Medulla oblongata (tissue), 1 donor: ENCODE results near the gene TMEM81.

Experiments
- DNase-seq: peaks from one replicate; pipeline ENCODE4 v3.0.0-alpha.2; 2015; ENCODE audit errors: extremely low spot score

The TMEM81 gene, protein sequence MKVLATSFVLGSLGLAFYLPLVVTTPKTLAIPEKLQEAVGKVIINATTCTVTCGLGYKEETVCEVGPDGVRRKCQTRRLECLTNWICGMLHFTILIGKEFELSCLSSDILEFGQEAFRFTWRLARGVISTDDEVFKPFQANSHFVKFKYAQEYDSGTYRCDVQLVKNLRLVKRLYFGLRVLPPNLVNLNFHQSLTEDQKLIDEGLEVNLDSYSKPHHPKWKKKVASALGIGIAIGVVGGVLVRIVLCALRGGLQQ

DNA sequence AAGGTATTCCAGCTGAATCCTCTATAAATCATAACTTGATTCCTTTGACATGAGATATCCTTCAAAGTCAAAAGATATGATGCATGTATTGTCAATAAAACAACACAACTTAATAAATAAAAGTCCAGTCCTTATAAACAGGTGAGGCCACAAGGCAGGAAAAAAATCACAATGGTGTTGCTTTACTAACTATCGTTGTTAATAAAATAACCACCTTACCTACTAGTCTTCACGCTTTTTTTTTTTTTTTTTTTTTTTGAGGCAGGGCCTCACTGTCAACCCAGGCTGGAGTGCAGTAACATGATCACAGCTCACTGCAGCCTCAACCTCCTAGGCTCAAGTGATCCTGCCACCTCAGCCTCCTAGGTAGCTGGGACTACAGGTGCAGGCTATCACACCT is at the start of gene TMEM81:
TMEM81 (minus strand) TSS at position 101 of the 400 bp plus-strand sequence. CDS start 140 bp downstream, outside the sequence.
- no peak for DNase-seq

DNA sequence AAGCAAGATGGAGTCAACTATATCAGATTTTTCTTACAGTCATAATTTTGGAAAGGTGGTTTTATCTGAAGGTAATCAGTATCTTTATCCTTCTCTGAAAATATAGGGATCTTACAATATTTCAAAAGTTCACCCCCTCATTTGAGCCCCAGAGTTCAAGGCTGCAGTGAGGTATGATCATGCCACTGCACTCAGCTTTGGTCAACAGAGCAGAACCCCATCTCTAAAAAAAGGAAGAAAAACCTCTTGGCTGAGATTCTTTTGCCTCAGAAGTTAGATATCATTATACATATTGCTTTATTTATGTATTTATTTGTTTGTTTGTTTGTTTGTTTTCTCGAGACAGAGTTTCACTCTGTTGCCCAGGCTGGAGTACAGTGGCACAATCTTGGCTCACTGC is 49.0 kb upstream of the TMEM81 start:
- DNase-seq = no peak

DNA sequence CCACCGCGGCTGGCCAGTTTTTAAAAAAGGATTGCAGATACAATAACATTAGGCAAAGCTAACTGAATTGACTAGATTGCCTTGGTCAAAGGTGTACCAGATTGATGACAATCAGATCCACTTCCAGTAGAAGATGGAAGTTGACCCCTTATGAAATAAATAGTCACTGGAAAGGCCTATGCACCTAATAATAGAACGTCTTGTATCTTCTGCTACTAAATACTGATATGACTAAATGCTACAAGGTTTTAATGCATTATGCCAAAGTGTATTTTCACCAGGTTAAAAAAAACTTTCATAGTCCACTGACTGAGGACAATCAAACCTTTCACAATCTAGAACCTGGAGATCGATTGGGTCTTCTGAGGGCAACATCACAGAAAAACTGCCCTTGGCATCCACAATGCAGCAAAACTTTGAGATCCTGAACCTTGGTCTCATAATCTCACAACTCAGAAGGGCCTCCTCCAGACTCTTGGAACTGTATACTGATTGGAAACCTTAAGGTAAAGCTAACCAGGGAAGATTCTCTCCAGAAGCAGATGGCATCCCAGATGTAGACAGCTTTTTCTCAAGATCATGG is 45.3 kb upstream of the TMEM81 start:
- DNase-seq = no peak

DNA sequence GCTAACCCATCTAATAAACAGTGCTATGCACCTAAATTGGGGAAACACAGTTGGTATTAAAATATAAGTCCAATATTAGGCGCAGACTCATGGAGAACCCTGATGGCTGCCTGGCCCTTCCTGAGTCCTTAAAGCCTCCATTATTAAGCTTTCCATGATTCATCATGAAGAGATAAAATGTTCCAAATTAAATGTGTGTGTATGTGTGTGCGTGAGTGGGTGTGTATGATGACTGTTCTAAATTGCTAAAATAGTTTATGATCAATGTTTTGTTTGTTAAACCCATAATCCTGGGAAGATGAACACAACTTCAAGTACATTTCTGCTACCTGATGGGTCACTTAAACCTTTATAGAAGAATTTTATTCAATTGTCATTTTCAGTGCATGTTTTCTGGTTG is 43.8 kb upstream of the TMEM81 start:
- DNase-seq = no peak

DNA sequence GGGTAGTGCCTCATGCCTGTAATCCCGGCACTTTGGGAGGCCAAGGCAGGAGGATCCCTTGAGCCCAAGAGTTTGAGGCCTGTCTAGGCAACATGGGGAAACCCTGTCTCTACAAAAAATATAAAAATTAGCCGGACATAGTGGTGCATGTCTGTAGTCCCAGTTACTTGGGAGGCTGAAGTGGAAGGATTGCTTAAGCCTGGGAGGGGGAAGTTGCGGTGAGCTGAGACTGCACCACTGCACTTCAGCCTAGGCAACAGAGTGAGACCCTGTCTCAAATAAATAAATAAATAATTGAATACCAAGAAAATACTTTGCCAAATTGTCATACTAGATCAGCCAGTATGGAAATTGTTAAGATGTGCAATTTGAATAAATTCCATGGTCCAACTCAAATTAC is 43.4 kb upstream of the TMEM81 start:
- DNase-seq = no peak

DNA sequence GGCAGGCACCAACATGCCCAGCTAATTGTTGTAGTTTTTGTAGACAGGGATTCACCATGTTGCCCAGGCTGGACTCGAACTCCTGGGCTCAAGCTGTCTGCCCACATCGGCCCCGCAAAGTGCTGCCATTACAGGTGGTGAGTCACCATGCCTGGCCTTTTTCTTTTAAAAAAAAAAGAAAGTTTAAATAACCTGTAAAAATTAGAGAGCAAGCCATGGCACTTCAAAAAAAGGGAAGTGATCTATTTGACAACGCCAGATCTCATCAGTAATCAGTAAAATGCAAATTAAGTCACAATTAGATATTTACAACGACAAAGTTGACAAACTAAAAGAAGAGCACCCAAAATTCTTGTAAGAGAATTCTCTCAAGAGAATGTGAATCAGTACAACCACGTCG is 40.5 kb upstream of the TMEM81 start:
- no peak for DNase-seq

DNA sequence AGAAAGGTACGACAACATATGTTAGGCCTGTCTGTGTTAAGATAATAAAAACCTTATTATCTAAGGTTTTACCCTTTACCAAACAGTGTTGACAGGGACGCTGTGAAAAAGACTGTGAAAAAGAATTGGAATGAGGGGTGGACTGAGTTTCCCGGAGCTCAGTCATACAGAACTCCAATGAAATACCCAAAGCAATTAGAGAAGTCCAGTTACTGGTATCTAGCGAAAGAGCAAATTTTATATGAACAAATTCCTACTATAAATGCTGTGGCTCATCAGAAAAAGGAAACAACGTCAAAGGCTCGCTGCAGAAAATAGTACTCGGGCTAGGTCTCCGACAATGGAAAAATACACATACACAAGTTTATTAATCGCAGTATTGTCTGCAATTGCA is 38.2 kb upstream of the TMEM81 start:
- DNase-seq = no peak

DNA sequence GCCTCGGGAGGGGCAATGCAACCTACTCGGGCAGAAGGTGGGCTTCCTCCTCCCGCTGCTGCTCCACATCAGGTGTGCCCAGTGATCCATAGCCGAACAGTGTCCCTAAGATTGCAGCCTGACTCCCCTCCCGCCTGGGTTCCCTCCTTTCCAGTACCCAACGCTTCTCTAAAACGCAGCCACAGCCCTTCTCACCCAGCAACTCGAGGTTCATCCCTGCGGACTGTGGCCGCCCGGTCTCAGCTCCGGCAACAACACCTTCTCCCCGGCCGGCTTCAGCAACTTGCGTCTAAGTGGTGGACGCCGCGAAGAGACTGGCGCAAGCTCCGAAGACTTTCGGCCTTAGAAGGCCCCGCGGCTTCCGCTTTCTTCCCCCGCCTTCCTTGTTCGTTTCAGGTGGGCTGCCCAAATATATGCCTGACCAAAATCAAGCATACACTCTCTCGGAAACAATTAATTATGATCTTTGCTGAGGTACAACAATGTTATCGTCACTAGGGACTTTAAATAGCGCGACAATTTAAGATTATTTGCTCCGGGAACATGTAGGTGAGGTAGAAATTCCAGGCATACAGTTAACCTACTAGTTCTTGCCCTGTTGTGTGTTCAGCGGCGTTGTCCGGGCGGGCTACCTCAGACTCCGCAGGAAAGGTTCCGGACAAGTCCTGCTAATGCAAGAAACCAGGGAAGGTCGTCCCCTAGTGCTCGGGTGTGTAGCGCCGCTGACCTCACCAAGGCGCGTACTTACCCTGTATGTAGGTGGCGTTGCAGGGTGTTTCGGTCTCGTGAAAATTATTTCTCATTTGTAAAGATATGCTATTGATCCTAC is 37.6 kb upstream of the TMEM81 start, which contains the start of gene RBBP5:
RBBP5 (minus strand) TSS at position 319 of the 829 bp plus-strand sequence; CDS start at position 214, 105 bp downstream.
- DNase-seq = peak; percentile 97

DNA sequence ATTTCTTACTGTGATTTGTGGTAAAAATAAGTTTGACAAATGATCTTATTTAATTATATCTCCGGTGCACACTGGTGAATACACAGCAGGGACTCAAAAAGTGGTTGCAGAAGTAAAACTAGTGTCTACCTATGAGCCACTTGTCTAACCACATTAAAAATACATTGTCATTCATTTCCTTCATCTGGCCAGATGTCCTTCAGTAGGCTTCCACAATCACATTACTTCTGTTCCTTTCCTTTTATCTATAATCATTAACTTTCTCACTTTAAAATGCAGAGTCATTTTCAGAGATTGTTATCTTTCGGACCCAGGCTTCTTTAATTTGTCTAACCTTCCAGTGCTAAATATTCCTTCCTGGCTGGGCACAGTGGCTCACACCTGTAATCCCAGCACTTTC is 34.5 kb upstream of the TMEM81 start:
- DNase-seq = no peak

DNA sequence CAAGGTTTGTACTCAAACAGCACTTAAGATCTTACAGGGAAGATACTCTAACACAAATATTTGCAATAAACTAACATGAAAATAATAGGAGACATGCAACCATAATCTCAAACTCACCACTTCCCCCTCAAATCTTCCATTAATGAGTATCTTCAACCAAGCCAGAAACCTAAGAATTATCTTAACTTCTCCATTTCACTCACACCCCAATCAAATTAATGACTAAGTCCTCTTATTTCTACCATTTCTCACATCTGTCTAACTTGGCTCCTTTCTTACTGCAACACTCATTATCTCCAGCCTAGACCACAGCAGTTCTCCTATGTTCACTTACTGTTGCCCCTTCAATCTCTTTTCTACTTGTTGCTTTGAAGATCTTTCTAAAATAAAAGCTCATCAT is 27.1 kb upstream of the TMEM81 start:
- DNase-seq = no peak

DNA sequence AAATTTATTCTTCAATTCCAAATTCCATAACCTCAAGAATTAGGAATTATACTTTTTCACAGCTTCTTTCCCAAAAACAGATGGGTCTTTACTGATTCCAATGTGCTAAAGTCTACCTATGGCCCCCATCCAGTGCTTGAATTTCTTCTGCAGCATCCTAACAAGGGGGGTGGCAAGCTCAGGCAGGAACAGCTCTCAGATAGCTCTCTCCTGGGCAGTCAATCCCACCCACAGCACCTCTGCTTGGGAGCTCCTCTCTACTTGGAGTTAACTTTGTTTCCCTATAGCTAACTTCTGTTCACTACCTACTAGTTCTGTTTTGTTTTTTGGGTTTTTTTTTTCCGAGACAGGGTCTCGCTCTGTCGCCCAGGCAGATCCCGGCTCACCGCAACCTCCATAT is 25.5 kb upstream of the TMEM81 start:
- no peak for DNase-seq

DNA sequence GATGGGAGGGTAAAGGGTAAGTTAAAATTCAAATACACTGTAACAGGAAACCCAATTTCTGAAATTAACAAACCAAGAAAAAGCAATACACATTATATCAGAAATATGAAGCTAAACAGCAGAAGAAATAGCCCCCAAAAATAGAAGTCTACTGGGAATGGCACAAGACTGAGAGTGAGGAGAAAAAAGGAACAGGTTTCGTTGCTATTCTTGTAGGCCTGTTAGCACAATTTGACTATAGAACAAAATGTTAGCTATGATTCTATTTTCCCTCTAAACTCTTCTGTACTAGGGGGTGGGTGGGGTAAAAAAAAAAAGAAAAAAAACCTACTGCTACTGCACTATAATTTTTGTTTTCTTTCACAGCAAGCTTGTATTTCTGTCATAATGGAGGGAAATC is 25.0 kb upstream of the TMEM81 start:
- DNase-seq = no peak

DNA sequence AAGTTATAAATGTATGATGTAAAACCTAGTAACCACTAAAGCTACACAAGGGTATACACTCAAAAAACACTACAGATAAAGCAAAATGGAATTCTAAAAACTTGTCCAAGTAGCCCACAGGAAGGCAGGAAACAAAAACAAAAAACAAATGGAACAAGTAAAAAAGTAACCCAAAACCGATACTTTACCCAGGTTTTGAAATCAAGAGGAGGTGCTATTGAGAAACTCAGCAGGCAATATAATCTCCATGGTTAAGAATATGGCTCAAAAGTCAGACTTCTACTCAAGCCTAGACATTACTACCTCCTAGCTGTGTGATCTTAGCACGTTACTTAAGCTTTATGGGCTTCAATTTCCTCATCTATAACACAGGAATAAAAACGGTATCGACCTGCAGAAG is 24.2 kb upstream of the TMEM81 start:
- no peak for DNase-seq

DNA sequence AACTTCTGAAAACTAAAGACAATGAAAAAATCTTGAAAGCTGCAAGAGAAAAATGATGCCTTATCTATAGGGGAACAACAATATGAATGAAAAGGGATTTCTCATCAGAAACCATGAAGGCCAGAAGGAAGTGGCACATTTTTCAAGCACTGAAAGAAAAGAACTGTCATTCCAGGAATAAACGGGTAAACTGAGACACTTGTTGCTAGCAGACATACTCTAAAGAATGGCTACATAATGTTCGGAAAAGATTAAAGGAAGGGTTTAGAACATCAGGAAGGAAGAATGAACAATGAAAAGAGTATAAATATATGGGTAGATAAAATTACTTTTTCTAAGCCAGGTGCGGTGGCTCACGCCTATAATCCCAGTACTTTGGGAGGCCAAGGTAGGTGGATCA is 23.1 kb upstream of the TMEM81 start:
- no peak for DNase-seq

DNA sequence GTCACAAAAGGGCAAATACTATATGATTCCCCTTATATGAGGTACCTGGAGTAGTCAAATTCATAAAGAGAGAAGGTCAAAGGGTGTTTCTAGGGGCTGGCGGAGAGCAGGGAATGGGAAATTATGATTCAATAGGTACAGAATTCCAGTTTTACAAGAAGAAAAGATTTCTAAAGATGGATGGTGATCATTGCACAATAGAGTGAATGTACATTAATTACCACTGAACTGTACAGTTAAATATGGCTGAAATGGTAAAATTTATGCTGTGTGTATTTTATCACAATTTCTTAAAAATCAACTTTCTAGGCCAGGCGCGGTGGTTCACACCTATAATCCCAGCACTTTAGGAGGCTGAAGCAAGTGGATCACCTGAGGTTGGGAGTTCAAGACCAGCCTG is 18.1 kb upstream of the TMEM81 start:
- no peak for DNase-seq

DNA sequence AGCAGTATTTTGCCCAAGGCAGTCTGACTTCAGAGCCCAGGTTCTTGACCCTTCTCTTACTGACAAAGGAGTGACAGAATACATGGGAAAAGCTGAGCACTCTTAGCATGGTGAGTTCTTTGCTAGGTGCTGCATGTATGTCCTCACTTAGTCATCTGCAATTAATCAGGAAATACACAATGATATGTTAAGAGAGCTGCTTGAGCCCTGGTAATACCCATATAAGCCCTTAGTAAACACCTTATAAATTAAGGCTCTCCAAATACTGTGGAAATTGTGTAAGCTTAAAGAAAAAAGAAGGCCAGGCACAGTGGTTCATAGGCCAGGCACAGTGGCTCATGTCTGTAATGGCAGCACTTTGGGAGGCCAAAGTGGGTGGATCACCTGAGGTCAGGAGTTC is 14.0 kb upstream of the TMEM81 start:
- no peak for DNase-seq

DNA sequence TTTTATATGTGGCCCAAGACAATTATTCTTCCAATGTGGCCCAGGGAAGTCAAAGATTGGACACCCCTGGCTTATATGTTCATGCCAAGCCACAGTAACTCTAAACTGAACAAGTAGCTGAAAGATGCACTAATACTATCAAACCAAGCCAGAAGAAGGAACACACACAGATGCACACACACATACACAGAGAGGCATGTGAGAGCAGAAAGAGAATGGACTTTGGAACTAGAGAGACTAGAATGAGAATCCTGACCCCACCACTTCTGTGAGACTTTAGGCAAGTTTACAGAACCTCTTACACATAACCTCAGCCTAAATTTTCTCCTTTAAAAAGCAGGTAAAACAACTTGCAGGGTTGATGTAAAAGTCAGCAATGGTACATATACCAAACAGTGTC is 11.2 kb upstream of the TMEM81 start:
- DNase-seq = no peak

DNA sequence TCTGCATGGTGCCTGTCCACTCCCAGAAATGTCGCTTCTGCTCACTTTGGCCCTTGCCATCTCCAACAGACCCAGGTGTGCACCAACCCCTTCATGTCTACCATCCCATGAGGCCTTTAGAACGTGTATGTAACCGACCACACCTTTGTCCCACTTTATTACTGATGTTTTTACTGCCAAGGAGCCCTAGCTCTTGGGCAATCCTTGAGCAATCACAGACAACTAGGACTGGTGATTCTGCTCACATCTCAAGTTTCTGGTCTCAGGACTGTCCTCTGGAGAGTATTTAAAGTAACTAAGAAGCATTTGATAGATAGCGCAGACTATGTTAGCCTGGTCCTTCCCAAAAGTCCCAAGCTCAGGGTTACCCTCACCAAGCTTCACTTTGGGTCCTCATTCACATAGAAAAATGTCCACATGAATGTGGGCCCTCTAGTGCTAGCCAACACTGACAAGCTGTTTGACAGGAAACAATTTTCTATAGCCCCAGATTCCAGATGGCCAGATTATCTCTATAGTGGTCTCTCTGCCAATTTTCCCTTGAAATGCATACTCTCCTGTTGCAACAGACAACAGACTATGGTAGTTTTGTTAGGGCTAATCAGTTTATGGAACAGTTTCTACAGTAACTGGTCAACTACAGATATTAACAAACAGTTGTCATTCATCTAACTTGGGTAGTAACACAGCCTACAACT is 6.9 kb upstream of the TMEM81 start:
- no peak for DNase-seq

DNA sequence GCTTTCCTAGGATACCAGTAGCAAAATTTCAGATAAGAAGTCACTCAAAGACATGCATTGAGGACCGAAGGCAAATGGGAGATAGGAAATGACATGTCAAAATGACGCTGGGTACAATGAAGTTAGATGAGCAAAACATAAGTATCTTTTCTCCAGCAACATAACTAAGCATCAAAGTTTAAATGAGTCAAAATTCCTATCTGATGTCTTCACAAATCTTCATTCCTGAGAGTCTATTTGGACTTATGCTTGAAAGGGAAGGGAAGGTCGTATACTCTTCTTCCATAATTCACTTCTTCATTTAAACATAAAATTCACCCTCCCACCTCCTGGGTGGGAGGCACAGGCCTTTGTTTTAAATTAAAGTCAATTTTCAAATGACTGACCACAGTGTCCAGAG is 4.1 kb upstream of the TMEM81 start:
- DNase-seq = no peak

DNA sequence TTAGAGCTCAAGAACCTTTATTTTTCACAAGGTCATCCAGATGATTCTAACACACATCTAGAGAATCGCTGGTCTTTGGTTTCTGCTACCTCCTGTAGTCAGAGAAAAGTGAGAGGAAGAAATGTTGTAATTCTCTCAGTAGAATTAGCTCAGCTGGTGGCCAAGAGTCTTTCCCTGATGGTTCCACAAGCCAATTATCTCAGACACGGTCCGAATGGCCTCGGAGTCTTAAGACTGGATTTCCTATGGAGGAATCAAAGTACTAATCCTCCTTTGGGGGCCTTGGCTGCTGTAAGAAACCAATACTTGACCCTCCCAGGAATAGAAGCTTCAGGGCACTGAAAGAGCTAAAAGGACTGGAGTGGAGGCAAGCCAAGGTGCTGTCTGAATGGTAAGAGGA is 1.8 kb downstream of the TMEM81 start:
- no peak for DNase-seq

DNA sequence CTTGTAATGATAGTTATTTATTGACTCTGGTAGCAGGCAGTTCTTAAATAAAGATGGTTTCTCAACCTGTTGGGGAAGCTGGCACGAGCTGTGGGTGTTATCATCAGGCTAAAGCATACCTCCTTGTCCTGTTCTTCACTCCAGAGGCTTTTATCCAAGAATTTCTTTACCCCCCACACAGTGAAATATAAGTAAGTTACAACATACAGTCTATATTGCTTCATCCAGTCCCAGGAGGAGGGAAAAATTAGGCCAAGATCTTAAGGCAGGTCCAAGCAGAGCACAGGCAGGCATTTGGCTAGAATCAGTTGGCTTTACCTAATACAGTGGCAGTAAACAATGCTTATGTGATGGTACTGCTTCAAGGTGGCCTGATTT is 6.3 kb downstream of the TMEM81 start:
- no peak for DNase-seq

DNA sequence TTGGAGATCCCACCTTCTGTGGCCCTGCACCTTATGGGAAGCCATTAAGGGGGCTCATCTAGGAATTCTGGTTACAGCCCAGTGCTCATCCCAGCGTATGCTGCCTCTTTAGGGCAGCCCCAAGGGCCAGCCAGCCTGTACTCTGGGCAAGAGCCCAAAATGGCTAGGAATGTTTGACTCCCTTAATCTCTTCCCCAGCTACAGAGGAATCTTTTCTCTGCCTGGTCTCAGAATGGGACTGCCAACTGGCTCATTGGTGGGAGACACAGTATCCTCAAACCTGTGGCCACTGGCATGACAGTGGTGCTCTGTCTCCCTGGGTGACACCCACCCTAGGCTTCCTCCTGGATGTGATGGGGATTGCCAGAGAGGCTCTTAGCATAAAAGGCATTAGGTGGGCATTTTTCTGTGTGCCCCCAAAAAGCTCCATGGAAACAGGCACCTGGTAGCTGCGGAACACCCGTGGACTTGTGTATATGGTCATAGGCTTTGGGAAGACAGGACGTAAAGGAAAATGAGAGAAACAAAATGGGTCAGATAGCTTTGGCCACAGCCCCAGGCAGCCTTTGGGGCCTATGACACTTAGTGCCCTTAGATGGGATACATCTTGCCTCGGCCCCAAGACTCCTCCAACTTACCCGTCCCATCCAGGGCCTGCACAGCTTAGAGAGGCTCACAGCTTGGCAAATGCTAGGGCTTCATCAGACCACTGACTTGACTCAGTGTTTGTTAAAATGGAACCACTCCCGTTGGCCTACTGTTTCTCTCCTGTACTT is 6.9 kb downstream of the TMEM81 start:
- no peak for DNase-seq
